SK-N-MC (cell line): Measurements from ENCODE around the gene S100A12.

Experiments
- DNase-seq: peaks from one replicate; pipeline ENCODE4 v3.0.0-alpha.2; 2011; ENCODE audit warnings: low read depth, low spot score
- H3K27ac ChIP-seq: fragments of 200-600 bp; sonication (generic); 2 replicates; pipeline ENCODE4 v1.5.1; 2016; ENCODE audit warnings: mixed run types
- H3K36me3 ChIP-seq: fragments of 200-600 bp; sonication (generic); 2 replicates; pipeline ENCODE4 v1.6.1; 2017; ENCODE audit warnings: antibody characterized with exemption, low read length, mixed read lengths; ENCODE audit not compliant: insufficient read depth
- H3K4me3 ChIP-seq: fragments of 200-600 bp; sonication (generic); 2 replicates; pipeline ENCODE4 v1.5.1; 2016
- H3K9ac ChIP-seq: fragments of 200-600 bp; sonication (generic); 2 replicates; pipeline ENCODE4 v1.8.0; 2017; ENCODE audit warnings: mixed run types, mixed read lengths; ENCODE audit not compliant: insufficient read length
- H3K9me3 ChIP-seq: fragments of 200-600 bp; sonication (generic); 2 replicates; pipeline ENCODE4 v1.6.1; 2017; ENCODE audit warnings: low read depth, mild to moderate bottlenecking, antibody characterized with exemption, low read length, moderate library complexity, mixed read lengths
- EZH2 ChIP-seq: fragments of 200-600 bp; sonication (generic); IDR thresholded peaks from one replicate; pipeline ENCODE4 v1.6.1; 2017; ENCODE audit warnings: antibody characterized with exemption
- FOXP2 ChIP-seq: optimal IDR thresholded peaks from 2 replicates; pipeline ENCODE3; 2011; ENCODE audit warnings: mild to moderate bottlenecking, moderate library complexity; ENCODE audit not compliant: insufficient read depth; ENCODE audit errors: extremely low read length, control extremely low read depth
- POLR2AphosphoS5 ChIP-seq: IDR thresholded peaks from 2 replicates; pipeline ENCODE4 v1.6.1; 2012; ENCODE audit warnings: mild to moderate bottlenecking, low read depth, low read length, borderline replicate concordance

S100A12 gene

DNA sequence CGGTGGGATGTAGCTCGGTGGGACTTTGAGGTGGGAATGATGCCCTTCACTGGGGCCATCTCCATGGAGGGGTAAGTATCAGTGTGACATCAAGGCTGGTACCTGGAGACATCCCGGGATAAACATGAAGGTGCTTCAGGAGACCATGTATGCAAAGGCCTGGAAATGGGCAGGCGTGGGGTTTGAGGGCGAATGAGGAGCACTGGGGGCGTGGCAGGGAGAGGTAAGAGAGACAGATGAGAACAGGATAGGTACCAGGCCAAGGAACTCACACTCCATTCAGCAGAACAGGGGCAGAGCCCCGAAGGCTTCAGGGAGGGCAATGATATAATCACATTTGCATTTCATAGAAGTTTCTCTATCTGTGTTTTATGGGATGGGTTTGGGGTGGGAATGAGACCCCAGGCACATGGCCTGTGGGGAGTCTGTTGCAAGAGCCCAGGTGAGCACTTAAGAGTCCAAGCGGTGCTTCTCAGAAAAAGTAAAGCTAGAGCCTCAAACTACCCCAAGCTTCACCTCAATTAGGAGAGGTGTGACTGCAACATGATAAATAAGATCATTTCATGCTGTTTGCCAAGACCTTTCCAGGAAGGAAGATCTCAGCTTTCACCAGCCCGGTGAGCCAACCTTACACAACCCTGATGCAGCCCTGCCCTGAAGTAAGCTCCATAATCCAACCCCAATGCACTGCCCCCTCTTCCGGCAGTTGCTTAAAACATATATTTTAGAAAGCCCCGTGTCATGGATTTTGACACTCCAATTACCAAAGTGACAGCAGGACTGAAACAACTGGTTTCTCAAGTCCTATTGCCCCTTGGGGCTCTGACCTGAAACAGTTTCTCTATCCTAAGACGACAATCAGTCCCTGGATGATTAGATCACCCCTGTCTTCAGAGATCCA lies 10.4 kb downstream of the S100A12 start:
- TF ChIP-seq EZH2 (no peak), POLR2AphosphoS5 (no peak)
- Histone ChIP-seq H3K27ac (no peak overlapping the region), H3K36me3 (no peaks in the 10 kb centered on the region), H3K9me3 (no peaks in the 10 kb centered on the region), H3K4me3 (no peak overlapping the region), H3K9ac (no peak overlapping the region)
- DNase-seq = no peak

DNA sequence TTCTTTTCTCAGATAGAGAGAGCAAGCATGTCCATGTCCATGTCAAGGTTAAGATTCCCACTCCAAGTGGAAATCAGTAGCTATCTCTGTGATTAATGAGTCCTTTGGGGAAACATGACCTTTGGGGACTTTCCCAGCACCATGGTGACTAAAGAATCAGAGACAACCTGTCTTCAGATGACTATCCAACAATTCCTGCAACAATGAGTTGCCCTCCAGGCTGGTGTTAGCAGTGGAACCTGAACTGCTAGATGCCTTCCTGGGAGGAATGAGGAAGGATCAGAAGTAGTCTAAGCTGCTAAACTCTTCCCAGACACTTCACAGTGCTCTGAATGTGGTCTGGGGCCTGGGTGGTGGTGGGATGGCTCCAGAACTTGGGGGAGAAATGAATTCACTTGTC lies 11.3 kb downstream of the S100A12 start:
- no peak overlapping the region for H3K9ac ChIP-seq
- no peaks in the 10 kb centered on the region for H3K9me3 ChIP-seq
- H3K4me3 ChIP-seq = no peak overlapping the region
- TF ChIP-seq FOXP2 = no peak
- no peak for TF ChIP-seq EZH2
- TF ChIP-seq POLR2AphosphoS5 = no peak
- no peaks in the 10 kb centered on the region for H3K36me3 ChIP-seq
- no peak overlapping the region for H3K27ac ChIP-seq
- DNase-seq = no peak

DNA sequence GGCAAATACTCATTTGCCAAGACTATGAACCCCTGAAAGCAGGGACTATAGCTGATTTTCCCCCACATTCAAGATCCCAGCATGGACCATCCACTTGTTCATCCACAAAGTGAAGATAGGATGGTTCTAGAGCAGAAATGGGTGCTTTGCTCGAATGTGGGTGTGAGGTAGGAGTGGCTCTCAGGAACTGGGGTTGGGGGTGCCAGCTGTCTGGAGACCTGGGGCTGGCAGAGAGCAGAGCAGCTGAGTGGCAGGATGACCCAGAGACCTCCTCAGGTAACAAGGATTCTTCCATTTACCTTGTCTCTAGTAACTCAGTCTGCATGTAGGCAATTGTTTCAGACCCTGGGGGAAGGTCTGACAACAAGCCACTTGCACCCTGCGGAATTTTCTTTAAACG lies 11.8 kb downstream of the S100A12 start:
- no peak for DNase-seq
- TF ChIP-seq POLR2AphosphoS5 = no peak
- TF ChIP-seq FOXP2 = no peak
- TF ChIP-seq EZH2 = no peak
- Histone ChIP-seq H3K4me3 (no peak overlapping the region), H3K9ac (no peak overlapping the region), H3K27ac (no peak overlapping the region), H3K9me3 (no peaks in the 10 kb centered on the region), H3K36me3 (no peaks in the 10 kb centered on the region)

DNA sequence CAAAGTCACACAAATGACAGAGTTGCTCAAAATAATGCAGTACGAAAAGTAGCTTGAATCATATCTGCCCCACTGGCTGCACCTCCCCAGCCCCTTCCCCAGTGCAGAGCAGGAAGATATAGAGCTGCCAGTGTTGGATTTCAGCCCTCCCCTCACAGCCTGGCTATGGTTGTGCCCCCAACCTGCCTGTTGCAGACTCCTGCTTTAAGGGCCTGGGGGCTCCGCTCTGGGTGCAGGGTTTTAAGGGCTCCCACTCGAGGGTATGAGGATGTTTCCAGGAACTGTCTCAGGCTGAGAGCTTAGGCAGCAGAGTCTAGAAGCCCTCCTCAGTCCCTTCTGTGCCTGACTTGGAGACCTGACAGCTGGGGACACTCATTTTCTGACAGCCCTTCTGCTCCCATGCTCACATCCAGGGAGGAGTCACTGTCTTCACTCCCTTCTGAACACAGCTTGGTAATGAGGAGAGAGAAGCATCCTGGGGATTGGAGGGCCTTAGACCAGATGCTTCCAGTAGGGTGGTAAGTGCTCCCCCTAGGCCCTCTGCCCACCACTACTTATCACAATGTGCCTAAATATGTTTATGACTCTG lies 13.1 kb downstream of the S100A12 start:
- Histone ChIP-seq H3K9ac (no peak overlapping the region), H3K36me3 (no peaks in the 10 kb centered on the region), H3K9me3 (no peaks in the 10 kb centered on the region), H3K27ac (no peak overlapping the region), H3K4me3 (no peak overlapping the region)
- TF ChIP-seq POLR2AphosphoS5 (no peak), FOXP2 (no peak), EZH2 (no peak)
- no peak for DNase-seq

DNA sequence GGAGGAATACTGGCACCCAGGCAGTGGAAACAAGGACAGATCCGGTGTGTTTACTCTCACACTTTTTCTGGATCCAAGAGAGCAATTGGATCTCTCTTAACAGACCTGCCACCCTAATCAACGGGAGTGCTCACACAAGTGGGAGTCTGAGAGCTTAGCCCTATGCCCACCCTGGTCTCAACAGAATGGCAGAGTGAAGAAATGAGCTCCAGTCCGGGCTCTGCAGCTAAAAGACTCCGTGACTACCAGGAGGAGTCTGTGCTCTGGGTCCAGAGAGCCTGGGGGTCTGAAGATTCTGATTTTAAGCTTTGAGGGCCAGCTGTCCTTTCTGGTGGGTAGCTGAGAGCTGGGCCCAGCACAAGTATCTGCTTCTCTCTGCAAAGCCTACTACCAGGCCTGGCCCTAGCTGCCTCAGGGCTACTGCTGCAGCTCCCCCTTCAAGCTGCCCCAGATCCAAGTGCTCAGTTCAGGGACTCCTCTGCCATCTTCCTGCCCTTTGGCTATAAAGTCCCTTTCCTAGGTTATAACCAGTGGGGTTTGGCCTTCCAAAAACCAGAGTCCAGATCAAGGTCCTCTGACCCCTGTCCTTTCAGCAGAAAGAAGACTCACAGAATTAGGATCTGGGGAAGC lies 13.8 kb downstream of the S100A12 start:
- no peak for DNase-seq
- H3K4me3 ChIP-seq = no peak overlapping the region
- TF ChIP-seq POLR2AphosphoS5 = no peak
- TF ChIP-seq EZH2 = no peak
- no peak for TF ChIP-seq FOXP2
- H3K36me3 ChIP-seq = no peaks in the 10 kb centered on the region
- H3K9me3 ChIP-seq = no peaks in the 10 kb centered on the region
- H3K27ac ChIP-seq = no peak overlapping the region
- no peak overlapping the region for H3K9ac ChIP-seq

DNA sequence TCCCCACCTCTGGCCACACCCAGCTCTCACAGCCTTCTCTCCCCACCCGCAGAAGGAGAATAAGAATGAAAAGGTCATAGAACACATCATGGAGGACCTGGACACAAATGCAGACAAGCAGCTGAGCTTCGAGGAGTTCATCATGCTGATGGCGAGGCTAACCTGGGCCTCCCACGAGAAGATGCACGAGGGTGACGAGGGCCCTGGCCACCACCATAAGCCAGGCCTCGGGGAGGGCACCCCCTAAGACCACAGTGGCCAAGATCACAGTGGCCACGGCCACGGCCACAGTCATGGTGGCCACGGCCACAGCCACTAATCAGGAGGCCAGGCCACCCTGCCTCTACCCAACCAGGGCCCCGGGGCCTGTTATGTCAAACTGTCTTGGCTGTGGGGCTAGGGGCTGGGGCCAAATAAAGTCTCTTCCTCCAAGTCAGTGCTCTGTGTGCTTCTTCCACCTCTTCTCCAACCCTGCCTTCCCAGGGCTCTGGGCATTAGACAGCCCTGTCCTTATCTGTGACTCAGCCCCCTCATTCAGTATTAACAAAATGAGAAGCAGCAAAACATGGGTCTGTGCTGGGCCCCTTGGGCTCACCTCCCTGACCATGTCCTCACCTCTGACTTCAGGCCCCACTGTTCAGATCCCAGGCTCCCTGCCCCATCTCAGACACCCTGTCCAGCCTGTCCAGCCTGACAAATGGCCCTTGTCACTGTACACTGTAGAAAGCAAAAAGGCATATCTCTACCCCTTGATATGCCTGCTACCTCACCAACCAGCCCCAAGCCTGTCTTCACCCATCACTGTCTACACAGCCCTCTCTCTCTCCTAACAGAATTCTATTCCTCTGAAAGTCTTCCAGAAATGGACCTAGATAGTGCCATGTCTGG lies 14.6 kb downstream of the S100A12 start:
- TF ChIP-seq EZH2 (no peak), FOXP2 (no peak), POLR2AphosphoS5 (no peak)
- Histone ChIP-seq H3K9me3 (no peaks in the 10 kb centered on the region), H3K4me3 (no peak overlapping the region), H3K36me3 (no peaks in the 10 kb centered on the region), H3K9ac (no peak overlapping the region), H3K27ac (no peak overlapping the region)
- no peak for DNase-seq

DNA sequence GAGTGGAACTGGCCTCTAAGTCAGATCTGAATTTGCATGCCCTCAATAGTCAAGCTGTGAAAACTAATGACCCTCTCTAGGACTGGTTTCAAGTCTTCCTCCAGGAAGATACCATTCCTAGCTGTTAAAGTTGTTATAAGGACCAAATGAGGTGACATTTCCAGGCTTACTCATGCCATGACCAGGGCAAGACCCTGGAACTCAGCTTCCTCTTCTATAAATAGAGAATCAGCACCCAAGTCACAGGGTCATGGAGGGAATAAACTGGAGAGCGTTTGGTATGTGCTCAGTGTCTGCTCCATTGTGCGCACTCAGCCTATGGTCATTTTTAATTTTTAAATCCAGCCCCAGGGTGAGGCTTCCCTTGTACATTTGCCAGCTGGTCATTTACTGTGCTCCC lies 15.2 kb downstream of the S100A12 start:
- Histone ChIP-seq H3K9me3 (no peaks in the 10 kb centered on the region), H3K27ac (no peak overlapping the region), H3K9ac (no peak overlapping the region), H3K36me3 (no peaks in the 10 kb centered on the region), H3K4me3 (no peak overlapping the region)
- TF ChIP-seq POLR2AphosphoS5 = no peak
- no peak for TF ChIP-seq FOXP2
- no peak for TF ChIP-seq EZH2
- DNase-seq = no peak

DNA sequence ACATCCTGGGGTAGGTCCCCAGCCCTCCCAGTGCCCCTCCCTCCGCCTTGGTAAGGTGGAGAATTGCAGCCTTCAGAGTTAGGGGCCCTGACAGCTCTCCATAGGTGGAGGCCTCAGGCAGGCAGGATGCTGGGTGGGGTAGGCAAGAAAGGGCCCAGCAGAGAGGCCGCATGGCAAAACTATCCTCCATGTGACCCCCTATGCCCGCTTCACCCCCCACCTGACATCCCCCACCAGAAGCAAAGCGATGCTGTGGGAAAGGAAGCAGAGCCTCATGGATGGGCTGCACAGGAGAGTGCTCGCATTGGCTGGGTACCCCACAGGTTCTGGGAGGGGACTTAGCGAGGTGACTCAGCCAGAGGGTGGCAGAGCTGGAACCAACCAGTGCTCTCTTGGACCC lies 16.2 kb downstream of the S100A12 start:
- Histone ChIP-seq H3K4me3 (no peak overlapping the region), H3K9ac (no peak overlapping the region), H3K9me3 (no peaks in the 10 kb centered on the region), H3K36me3 (no peaks in the 10 kb centered on the region), H3K27ac (no peak overlapping the region)
- no peak for TF ChIP-seq POLR2AphosphoS5
- TF ChIP-seq FOXP2 = no peak
- TF ChIP-seq EZH2 = no peak
- DNase-seq = no peak
